ENCODE data around the gene RILPL1.
"Not testable (repeated sequence)": the region's sequence is repeated elsewhere in the genome, so short reads cannot be mapped to it uniquely, and the experiment has no call there.

Gene RILPL1

GRCh38 chr12:123465084-123465483 lies 68.4 kb downstream of the RILPL1 start:
- DNase-seq (ENCODE audit: low read depth) = no peak
- no peak overlapping the region for H3K4me3 ChIP-seq (ENCODE audit: low read depth, low read length)
- TF ChIP-seq CTCF (IDR thresholded peaks at IDR 0.05; ENCODE audit: low read depth, low read length) = no peak
- TF ChIP-seq MYC (IDR thresholded peaks at IDR 0.05; ENCODE audit: low read depth, low read length) = no peak
- no peak for TF ChIP-seq POLR2A (IDR thresholded peaks at IDR 0.05; ENCODE audit: extremely low read depth, insufficient read length)
- TF ChIP-seq MAX (IDR thresholded peaks at IDR 0.05; ENCODE audit: low read depth, low read length) = no peak

GRCh38 chr12:123463174-123463573 lies 70.3 kb downstream of the RILPL1 start:
- not testable (repeated sequence) for DNase-seq (ENCODE audit: low read depth); H3K4me3 ChIP-seq (ENCODE audit: low read depth, low read length)

- peak; percentile 99 for DNase-seq (ENCODE audit: low read depth)
- TF ChIP-seq CTCF (IDR thresholded peaks at IDR 0.05; ENCODE audit: low read depth, low read length) = no peak
- peak; percentile 75 for TF ChIP-seq MYC (IDR thresholded peaks at IDR 0.05; ENCODE audit: low read depth, low read length)
- TF ChIP-seq MAX (IDR thresholded peaks at IDR 0.05; ENCODE audit: low read depth, low read length) = peak; percentile 79; the same call in 1 of the 2 replicates
- TF ChIP-seq POLR2A (IDR thresholded peaks at IDR 0.05; ENCODE audit: extremely low read depth, insufficient read length) = peak; percentile 59
- peak within 1 kb of the TSS; percentile 73 for H3K4me3 ChIP-seq (ENCODE audit: low read depth, low read length)
These were observed 75.3 kb downstream of the RILPL1 start, which contains the start of gene SNRNP35 for GRCh38 chr12:123457980-123458779. Gene SNRNP35 (plus strand): TSS chr12:123458139. CDS start chr12:123465541, 7,402 bp downstream.

- no peak overlapping the region for H3K4me3 ChIP-seq (ENCODE audit: low read depth, low read length)
- TF ChIP-seq POLR2A (IDR thresholded peaks at IDR 0.05; ENCODE audit: extremely low read depth, insufficient read length) = no peak
- TF ChIP-seq MYC (IDR thresholded peaks at IDR 0.05; ENCODE audit: low read depth, low read length) = no peak
- TF ChIP-seq MAX (IDR thresholded peaks at IDR 0.05; ENCODE audit: low read depth, low read length) = no peak
- no peak for TF ChIP-seq CTCF (IDR thresholded peaks at IDR 0.05; ENCODE audit: low read depth, low read length)
- no peak for DNase-seq (ENCODE audit: low read depth)
These were observed 80.4 kb downstream of the RILPL1 start for GRCh38 chr12:123453165-123453564.

GRCh38 chr12:123452276-123452550 lies 81.3 kb downstream of the RILPL1 start:
- not testable (repeated sequence) for DNase-seq (ENCODE audit: low read depth); H3K4me3 ChIP-seq (ENCODE audit: low read depth, low read length)

- TF ChIP-seq CTCF (IDR thresholded peaks at IDR 0.05; ENCODE audit: low read depth, low read length) (no peak), POLR2A (IDR thresholded peaks at IDR 0.05; ENCODE audit: extremely low read depth, insufficient read length) (no peak), MAX (IDR thresholded peaks at IDR 0.05; ENCODE audit: low read depth, low read length) (no peak), MYC (IDR thresholded peaks at IDR 0.05; ENCODE audit: low read depth, low read length) (no peak)
- no peak overlapping the region for H3K4me3 ChIP-seq (ENCODE audit: low read depth, low read length)
- DNase-seq (ENCODE audit: low read depth) = no peak
These were observed 82.9 kb downstream of the RILPL1 start for GRCh38 chr12:123450636-123451035.

- no peak for TF ChIP-seq MAX (IDR thresholded peaks at IDR 0.05; ENCODE audit: low read depth, low read length)
- TF ChIP-seq CTCF (IDR thresholded peaks at IDR 0.05; ENCODE audit: low read depth, low read length) = no peak
- TF ChIP-seq POLR2A (IDR thresholded peaks at IDR 0.05; ENCODE audit: extremely low read depth, insufficient read length) = no peak
- no peak for TF ChIP-seq MYC (IDR thresholded peaks at IDR 0.05; ENCODE audit: low read depth, low read length)
- no peak for DNase-seq (ENCODE audit: low read depth)
- no peak overlapping the region for H3K4me3 ChIP-seq (ENCODE audit: low read depth, low read length)
These were observed 83.7 kb downstream of the RILPL1 start for GRCh38 chr12:123449856-123450255.
